ENCODE data around the gene C1orf87. TPM values are rescaled to one million over a fixed set of nuclear protein-coding genes. Genes with fewer than 3 reads are reported as not detected.

C1orf87 gene
- total RNA-seq, 1 experiment from 2014 or later, result 0.33 TPM

DNA sequence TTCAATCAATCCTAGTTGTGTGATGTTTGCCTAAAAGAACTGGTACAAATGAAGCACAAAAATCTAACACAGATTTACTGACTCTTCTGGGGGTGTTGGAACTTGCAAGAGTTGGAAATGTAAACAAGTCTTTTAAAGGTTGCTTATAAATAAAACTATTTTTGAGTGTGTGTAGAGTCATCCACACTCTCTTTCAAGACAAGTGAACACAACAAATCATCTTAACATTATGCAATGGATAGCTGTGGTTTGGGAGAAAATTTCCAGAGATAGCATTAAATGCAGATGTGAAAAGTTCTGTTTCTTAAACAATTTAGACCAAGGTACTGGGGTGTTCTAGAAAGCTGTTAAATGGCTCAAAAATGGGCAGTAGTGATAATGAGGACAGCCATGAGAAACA is 28.7 kb downstream of the C1orf87 start:
- no peak overlapping the region for H2BK15ac ChIP-seq (ENCODE audit: low read depth, low read length)
- no peaks in the 10 kb centered on the region for H4K20me1 ChIP-seq (ENCODE audit: control insufficient read depth, insufficient read depth, insufficient read length)
- Mint-ChIP-seq H3K4me3 (no peak overlapping the region), H3K27me3 (ENCODE audit: low read depth) (no peaks in the 10 kb centered on the region; the same call in 1 of the 2 replicates), H3K27ac (no peak overlapping the region), H3K9me3 (peaks cover 4 to 6% of the 10 kb centered on the region in 2 experiments; a peak in 3 of 5 replicates), H3K4me1 (peaks cover 11 to 21% of the 10 kb centered on the region in 2 experiments), H3K36me3 (ENCODE audit: insufficient read depth in 1 of 3, low read depth in 3 of 3) (peaks cover 0 to 4% (median 0%) of the 10 kb centered on the region in 3 experiments; a peak in 4 of 7 replicates)
- H3K79me2 ChIP-seq (ENCODE audit: insufficient read depth, low read length), result no peaks in the 10 kb centered on the region
- H3K56ac ChIP-seq (ENCODE audit: insufficient read length, low read depth, low read length), result no peak overlapping the region
- no peak for DNase-seq
- no peak overlapping the region for H3K4me2 ChIP-seq (ENCODE audit: insufficient read depth, insufficient read length, low read length)
- no peaks in the 10 kb centered on the region for H3K9me3 ChIP-seq (ENCODE audit: control insufficient read depth, low read depth, low read length)
- H3K79me1 ChIP-seq (ENCODE audit: insufficient read depth, low read depth, low read length, poor library complexity, severe bottlenecking), result no peaks in the 10 kb centered on the region
- no peak overlapping the region for H3K18ac ChIP-seq (ENCODE audit: insufficient read length, low read depth, low read length)
- H3K27me3 ChIP-seq (ENCODE audit: insufficient read depth, low read length), result no peaks in the 10 kb centered on the region
- H3K27ac ChIP-seq (ENCODE audit: insufficient read length, low read depth, low read length), result no peak overlapping the region
- no peak overlapping the region for H2BK20ac ChIP-seq (ENCODE audit: low read depth, low read length, poor library complexity, severe bottlenecking)
- H3K4me1 ChIP-seq (ENCODE audit: insufficient read depth, low read length), result no peaks in the 10 kb centered on the region
- TF ChIP-seq CTCF (conservative IDR thresholded peaks at IDR 0.05), result no peak
- no peak overlapping the region for H3K9ac ChIP-seq (ENCODE audit: extremely low read depth, insufficient read length, low read length)
- H3K14ac ChIP-seq (ENCODE audit: insufficient read depth, low read length), result no peak overlapping the region
- no peaks in the 10 kb centered on the region for H3K23me2 ChIP-seq (ENCODE audit: insufficient read length, low read depth, low read length, poor library complexity, severe bottlenecking)
- no peak overlapping the region for H2BK120ac ChIP-seq (ENCODE audit: low read depth, low read length, poor library complexity, severe bottlenecking)
- H4K5ac ChIP-seq (ENCODE audit: insufficient read length, low read depth, low read length), result no peak overlapping the region
- no peak overlapping the region for H3K4ac ChIP-seq (ENCODE audit: low read depth, low read length)
- H3T11ph ChIP-seq (ENCODE audit: low read length), result no peak overlapping the region
- no peak overlapping the region for H2BK5ac ChIP-seq (ENCODE audit: insufficient read length, low read length)
- H2AFZ ChIP-seq (ENCODE audit: low read length), result no peak overlapping the region
- no peak overlapping the region for H4K8ac ChIP-seq (replicated peaks; ENCODE audit: insufficient read length, low read depth, low read length)
- H4K91ac ChIP-seq (ENCODE audit: insufficient read length, low read depth, low read length), result no peak overlapping the region
- H2BK12ac ChIP-seq (ENCODE audit: insufficient read length, low read depth, low read length), result no peak overlapping the region
- H3K23ac ChIP-seq (ENCODE audit: insufficient read length, low read depth, low read length), result no peak overlapping the region
- H2AK5ac ChIP-seq (ENCODE audit: insufficient read length, low read length), result no peak overlapping the region
